ENCODE measurements around the gene TFDP1. TPM values are rescaled to one million over a fixed set of nuclear protein-coding genes. Genes with fewer than 3 reads are reported as not detected.

The TFDP1 gene
- total RNA-seq, 1 experiment from 2014 or later, result 423 TPM

GRCh38 chr13:113647351-113648215 is 63.0 kb downstream of the TFDP1 start:
- no peak overlapping the region for H3K27ac ChIP-seq

DNA sequence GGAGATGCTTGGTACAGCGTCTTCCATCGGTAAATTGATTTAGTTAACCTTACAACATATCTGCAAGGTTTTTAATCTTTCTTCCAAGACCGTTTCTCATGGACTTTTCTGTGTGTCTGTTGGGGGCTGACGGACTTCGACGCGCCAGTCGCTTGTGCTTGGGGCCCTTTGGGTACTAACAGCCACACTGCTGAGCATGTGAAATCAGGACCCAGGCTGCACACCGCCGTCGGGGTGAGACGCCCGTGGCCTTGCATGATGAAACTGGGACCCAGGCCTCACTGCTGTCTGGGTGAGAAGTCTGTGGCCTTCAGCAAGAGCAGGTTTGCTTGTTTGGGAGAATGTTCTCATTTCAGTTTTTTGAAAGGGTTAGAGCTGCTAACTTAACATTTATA is 63.7 kb downstream of the TFDP1 start:
- no peaks in the 10 kb centered on the region for H3K27me3 ChIP-seq (replicated peaks)
- no peaks in the 10 kb centered on the region for H3K9me3 ChIP-seq (replicated peaks)
- peaks cover 7% of the 10 kb centered on the region for H3K4me1 ChIP-seq (replicated peaks)
- no peak overlapping the region for H3K27ac ChIP-seq
- DNase-seq (ENCODE audit: low read depth in 1 of 2, low spot score in 2 of 2), result peak in 1 of 2 experiments; percentile 59
- H3K36me3 ChIP-seq, result peaks cover 17% of the 10 kb centered on the region
- H3K4me3 ChIP-seq, result no peak overlapping the region

More at GRCh38 chr13:113647351-113648215, 63.0 kb downstream of the TFDP1 start:
- peaks cover 22% of the 10 kb centered on the region for H3K36me3 ChIP-seq
- H3K4me3 ChIP-seq, result no peak overlapping the region
- no peaks in the 10 kb centered on the region for H3K9me3 ChIP-seq (replicated peaks)
- H3K27me3 ChIP-seq (replicated peaks), result no peaks in the 10 kb centered on the region
- peak; percentile 64 to 82 for DNase-seq (ENCODE audit: low read depth in 1 of 2, low spot score in 2 of 2)
- H3K4me1 ChIP-seq (replicated peaks), result peaks cover 7% of the 10 kb centered on the region

DNA sequence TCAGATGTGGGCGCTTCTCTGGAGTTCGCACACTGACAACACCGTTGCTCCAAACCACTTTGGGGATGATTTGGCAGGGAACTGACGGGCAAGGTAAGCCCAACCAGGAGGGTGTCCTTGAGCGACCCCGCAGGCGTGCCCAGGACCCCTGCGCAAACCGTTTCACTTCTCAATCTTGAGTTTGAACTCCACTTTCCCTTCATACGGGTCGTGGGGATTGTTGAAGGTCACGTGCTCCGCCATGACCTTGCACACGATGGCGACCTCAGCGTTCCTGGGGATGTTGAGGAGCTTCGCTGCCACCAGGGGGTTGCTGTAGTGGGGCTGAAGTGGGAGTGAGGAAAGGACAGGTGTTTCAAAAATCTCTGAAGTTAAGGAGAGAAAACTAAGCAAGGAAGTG is 64.7 kb downstream of the TFDP1 start:
- no peaks in the 10 kb centered on the region for H3K27me3 ChIP-seq (replicated peaks)
- no peaks in the 10 kb centered on the region for H3K9me3 ChIP-seq (replicated peaks)
- H3K27ac ChIP-seq, result no peak overlapping the region
- peaks cover 7% of the 10 kb centered on the region for H3K4me1 ChIP-seq (replicated peaks)
- H3K4me3 ChIP-seq, result no peak overlapping the region
- H3K36me3 ChIP-seq, result peaks cover 11% of the 10 kb centered on the region
- peak in 1 of 2 experiments; percentile 61 for DNase-seq (ENCODE audit: low read depth in 1 of 2, low spot score in 2 of 2)

DNA sequence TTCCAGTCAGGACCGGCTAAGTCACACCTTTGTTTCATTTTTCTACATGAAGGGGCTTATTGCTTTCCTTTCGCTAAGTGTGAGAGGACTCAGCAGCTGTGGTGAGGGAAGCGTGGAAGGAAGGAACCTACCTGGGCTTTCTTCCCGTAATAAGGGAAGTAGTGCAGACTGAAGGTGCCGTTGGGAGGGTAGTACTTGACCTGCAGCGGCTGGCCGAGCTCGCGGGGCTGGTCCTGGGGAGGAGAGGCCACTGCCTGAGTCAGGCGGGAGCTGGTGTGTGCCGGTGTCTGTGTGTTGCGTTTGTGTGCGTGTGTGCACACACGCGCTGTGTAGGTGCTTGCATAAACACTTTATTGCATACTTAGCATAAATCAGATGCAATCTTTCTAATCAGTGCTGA is 65.7 kb downstream of the TFDP1 start:
- H3K27ac ChIP-seq, result no peak overlapping the region
- H3K27me3 ChIP-seq (replicated peaks), result no peaks in the 10 kb centered on the region
- no peak overlapping the region for H3K4me3 ChIP-seq
- peak in 1 of 2 experiments; percentile 54 for DNase-seq (ENCODE audit: low read depth in 1 of 2, low spot score in 2 of 2)
- peaks cover 7% of the 10 kb centered on the region for H3K4me1 ChIP-seq (replicated peaks)
- peaks cover 4% of the 10 kb centered on the region; the same call in 1 of the 2 replicates for H3K36me3 ChIP-seq
- no peaks in the 10 kb centered on the region for H3K9me3 ChIP-seq (replicated peaks)

DNA sequence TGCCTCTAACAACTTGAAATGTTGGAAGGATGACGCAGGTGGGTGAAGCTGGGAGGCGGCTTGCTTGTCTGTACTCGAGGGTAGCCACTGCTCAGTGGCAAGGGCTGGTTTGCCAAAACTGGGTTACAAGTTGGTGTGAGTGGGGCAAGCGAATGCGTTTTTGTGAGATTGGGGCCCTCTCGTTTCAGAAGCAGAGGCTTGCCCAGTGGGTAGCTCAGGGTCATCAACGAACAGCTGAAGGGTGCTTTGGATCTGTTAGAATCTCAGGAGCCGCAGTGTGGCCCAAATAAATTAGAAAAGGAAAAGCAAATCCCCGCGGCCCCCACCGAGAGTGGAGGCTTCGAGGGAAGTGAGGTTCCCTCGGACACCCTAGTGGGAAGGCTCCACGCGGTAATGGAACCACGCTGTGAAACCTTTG is 66.2 kb downstream of the TFDP1 start:
- Histone ChIP-seq H3K27me3 (replicated peaks) (no peaks in the 10 kb centered on the region), H3K4me3 (no peak overlapping the region), H3K9me3 (replicated peaks) (0 out of 2 replicates have a peak, but pooled peaks cover 3% of the 10 kb centered on the region), H3K4me1 (replicated peaks) (peaks cover 7% of the 10 kb centered on the region), H3K27ac (no peak overlapping the region), H3K36me3 (peaks cover 4% of the 10 kb centered on the region; the same call in 1 of the 2 replicates)
- DNase-seq (ENCODE audit: low read depth in 1 of 2, low spot score in 2 of 2), result peak in 1 of 2 experiments; percentile 54

GRCh38 chr13:113651511-113652403 is 67.2 kb downstream of the TFDP1 start:
- Histone ChIP-seq H3K27ac (no peak overlapping the region), H3K4me3 (no peak overlapping the region), H3K9me3 (replicated peaks) (0 out of 2 replicates have a peak, but pooled peaks cover 4% of the 10 kb centered on the region), H3K36me3 (peaks cover 4% of the 10 kb centered on the region; the same call in 1 of the 2 replicates), H3K27me3 (replicated peaks) (no peaks in the 10 kb centered on the region), H3K4me1 (replicated peaks) (peaks cover 7% of the 10 kb centered on the region)
- DNase-seq (ENCODE audit: low read depth in 1 of 2, low spot score in 2 of 2), result peak in 1 of 2 experiments; percentile 69

- no peaks in the 10 kb centered on the region for H3K4me1 ChIP-seq (replicated peaks)
- no peak overlapping the region for H3K27ac ChIP-seq
- H3K4me3 ChIP-seq, result no peak overlapping the region
- peak in 1 of 2 experiments; percentile 58 for DNase-seq (ENCODE audit: low read depth in 1 of 2, low spot score in 2 of 2)
- 0 out of 2 replicates have a peak, but pooled peaks cover 4% of the 10 kb centered on the region for H3K9me3 ChIP-seq (replicated peaks)
- peaks cover 4% of the 10 kb centered on the region; the same call in 1 of the 2 replicates for H3K36me3 ChIP-seq
- no peaks in the 10 kb centered on the region for H3K27me3 ChIP-seq (replicated peaks)
These were observed 68.1 kb downstream of the TFDP1 start for GRCh38 chr13:113652404-113653263.

DNA sequence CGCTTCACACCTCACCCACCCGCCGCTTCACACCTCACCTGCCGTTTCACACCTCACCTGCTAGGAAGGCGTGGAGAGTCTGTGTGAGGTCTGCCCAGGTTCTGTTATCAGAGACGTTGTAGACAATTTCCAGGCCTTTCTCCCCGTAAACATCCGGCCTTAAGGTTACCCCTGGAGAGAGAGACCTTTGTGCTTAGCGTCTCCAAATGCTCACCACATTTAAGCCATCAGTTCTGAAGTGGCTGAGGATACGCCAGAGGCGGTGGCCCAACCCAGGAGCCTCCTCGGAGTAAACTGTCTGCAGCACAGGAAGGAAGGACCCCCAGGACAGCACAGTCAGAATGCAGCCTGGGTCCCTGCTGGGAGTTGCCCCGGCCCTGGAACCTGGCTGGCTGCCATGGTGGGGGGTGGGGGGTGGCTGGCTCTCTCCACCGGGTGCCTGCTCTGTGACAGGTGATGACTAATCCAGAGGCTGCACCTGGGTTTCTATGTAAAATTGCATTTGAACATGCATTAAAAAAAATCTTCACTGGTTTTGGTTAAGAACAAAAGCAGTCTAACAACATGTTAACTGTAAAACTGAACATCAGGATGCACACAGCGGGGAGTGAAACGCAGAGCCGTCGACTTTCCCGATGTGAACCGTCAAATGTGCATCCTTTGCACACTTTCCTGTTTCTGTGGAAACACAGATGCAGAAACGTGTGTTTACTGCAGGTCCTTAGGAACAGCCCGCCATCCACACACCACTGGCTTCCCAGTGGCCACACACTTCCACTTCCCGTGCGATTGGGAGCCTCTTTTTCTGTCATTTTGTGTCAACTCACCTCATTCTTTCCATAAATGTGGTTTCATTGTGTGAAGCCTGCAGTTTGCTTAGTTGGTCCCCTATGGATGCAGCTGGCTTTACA is 69.0 kb downstream of the TFDP1 start:
- H3K4me1 ChIP-seq (replicated peaks), result no peaks in the 10 kb centered on the region
- 0 out of 2 replicates have a peak, but pooled peaks cover 4% of the 10 kb centered on the region for H3K9me3 ChIP-seq (replicated peaks)
- peak in 1 of 2 experiments; percentile 64 for DNase-seq (ENCODE audit: low read depth in 1 of 2, low spot score in 2 of 2)
- H3K27me3 ChIP-seq (replicated peaks), result no peaks in the 10 kb centered on the region
- no peak overlapping the region for H3K4me3 ChIP-seq
- H3K36me3 ChIP-seq, result no peaks in the 10 kb centered on the region; the same call in 1 of the 2 replicates
- H3K27ac ChIP-seq, result no peak overlapping the region

GRCh38 chr13:113654175-113654560 is 69.6 kb downstream of the TFDP1 start:
- DNase-seq (ENCODE audit: low read depth in 1 of 2, low spot score in 2 of 2), result peak in 1 of 2 experiments; percentile 47
- Histone ChIP-seq H3K27ac (no peak overlapping the region), H3K27me3 (replicated peaks) (no peaks in the 10 kb centered on the region), H3K4me3 (no peak overlapping the region), H3K4me1 (replicated peaks) (no peaks in the 10 kb centered on the region), H3K9me3 (replicated peaks) (0 out of 2 replicates have a peak, but pooled peaks cover 4% of the 10 kb centered on the region), H3K36me3 (no peaks in the 10 kb centered on the region)

GRCh38 chr13:113654591-113655345 is 70.2 kb downstream of the TFDP1 start:
- H3K4me3 ChIP-seq, result no peak overlapping the region

DNA sequence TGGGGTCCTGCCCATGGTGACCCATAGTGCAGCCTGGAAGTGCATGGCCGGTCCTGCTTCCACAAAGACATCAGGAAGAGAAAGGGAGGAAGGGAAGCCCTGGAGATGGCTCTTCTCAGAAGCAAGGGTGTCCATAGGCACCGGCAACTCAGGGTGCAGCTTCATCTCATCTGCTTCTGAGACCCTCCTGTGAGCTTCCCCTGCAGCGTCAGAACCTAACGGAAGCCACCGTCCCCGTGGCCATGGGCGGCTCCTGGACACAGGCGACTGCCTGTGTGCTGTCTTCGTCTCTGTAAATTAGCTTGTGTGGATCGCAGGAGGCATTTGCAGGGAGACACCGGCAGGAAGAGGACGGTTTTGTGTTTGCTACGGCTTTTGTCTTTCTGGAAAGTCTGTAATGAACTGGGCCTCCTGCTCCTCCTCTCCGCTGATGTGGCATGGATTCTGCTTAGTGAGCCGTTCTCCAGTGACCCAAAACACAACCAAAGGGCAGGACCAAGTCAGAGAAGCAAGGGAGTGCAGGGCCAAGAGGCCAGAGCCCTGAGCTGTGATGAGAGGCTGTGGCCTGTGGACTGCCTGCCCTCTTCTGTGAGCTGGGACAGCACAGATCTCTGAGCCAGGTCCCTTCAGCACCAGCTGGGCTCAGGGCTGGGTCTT is 70.9 kb downstream of the TFDP1 start:
- Histone ChIP-seq H3K27me3 (replicated peaks) (peaks cover 1% of the 10 kb centered on the region; the same call in 1 of the 2 replicates), H3K27ac (no peak overlapping the region), H3K9me3 (replicated peaks) (0 out of 2 replicates have a peak, but pooled peaks cover 4% of the 10 kb centered on the region), H3K4me3 (no peak overlapping the region), H3K36me3 (no peaks in the 10 kb centered on the region), H3K4me1 (replicated peaks) (no peaks in the 10 kb centered on the region)
- peak in 1 of 2 experiments; percentile 61 for DNase-seq (ENCODE audit: low read depth in 1 of 2, low spot score in 2 of 2)

More at GRCh38 chr13:113654591-113655345, 70.2 kb downstream of the TFDP1 start:
- 0 out of 2 replicates have a peak, but pooled peaks cover 4% of the 10 kb centered on the region for H3K9me3 ChIP-seq (replicated peaks)
- no peaks in the 10 kb centered on the region for H3K4me1 ChIP-seq (replicated peaks)
- no peak overlapping the region for H3K27ac ChIP-seq
- no peaks in the 10 kb centered on the region for H3K27me3 ChIP-seq (replicated peaks)
- peak in 1 of 2 experiments; percentile 58 for DNase-seq (ENCODE audit: low read depth in 1 of 2, low spot score in 2 of 2)
- no peaks in the 10 kb centered on the region for H3K36me3 ChIP-seq
